GM19351 (cell line): ENCODE data around the gene SRSF4.
"Not testable (repeated sequence)": the region's sequence is repeated elsewhere in the genome, so short reads cannot be mapped to it uniquely, and the experiment has no call there.

Source experiments
- ATAC-seq: cut with Tn5 transposase; IDR thresholded peaks from one replicate; pipeline ENCODE4 v1.9.1; 2021; ENCODE audit warnings: mild to moderate bottlenecking, moderate library complexity; ENCODE audit not compliant: unreplicated experiment

Gene SRSF4

GRCh38 chr1:29166291-29166878, 15.3 kb downstream of the SRSF4 start:
- no peak for ATAC-seq

DNA sequence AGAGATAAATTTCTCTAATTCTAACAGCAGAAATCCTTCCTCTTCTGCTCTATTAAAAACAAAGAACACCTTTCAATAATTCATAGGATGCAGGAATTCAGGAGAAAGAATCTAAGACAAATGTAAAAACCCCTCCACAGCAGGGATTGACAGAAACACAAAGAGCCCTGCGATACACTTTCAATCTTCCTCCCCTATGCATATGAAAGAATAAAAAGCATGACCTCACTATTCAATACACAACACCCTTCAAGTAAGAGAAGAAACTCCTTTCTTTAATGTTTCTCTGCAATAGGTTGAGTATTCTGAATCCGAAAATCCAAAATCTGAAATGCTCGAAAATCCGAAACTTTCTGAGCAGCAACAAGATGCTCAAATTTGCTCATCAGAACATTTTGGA, 17.1 kb downstream of the SRSF4 start:
- ATAC-seq, result no peak

GRCh38 chr1:29162476-29163138, 19.1 kb downstream of the SRSF4 start:
- ATAC-seq, result no peak

DNA sequence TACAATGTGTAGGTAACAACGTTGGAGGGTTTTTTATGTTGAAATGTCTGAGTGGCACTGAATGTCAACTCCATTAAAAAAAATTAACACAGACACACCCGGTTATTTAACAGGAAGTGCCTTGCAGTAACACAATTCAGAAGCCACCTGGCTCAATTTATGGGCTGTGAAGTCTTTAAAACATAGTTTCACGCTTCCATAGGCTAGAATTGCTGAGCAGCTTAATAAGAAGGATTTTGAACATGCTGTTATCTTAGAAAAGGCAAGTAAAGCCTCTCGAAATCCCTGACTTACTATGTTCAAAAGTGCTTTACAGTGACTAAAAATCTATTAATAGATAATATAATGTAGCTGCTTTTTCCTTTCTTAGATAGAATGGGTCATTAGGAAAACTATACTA, 19.7 kb downstream of the SRSF4 start:
- ATAC-seq, result no peak

DNA sequence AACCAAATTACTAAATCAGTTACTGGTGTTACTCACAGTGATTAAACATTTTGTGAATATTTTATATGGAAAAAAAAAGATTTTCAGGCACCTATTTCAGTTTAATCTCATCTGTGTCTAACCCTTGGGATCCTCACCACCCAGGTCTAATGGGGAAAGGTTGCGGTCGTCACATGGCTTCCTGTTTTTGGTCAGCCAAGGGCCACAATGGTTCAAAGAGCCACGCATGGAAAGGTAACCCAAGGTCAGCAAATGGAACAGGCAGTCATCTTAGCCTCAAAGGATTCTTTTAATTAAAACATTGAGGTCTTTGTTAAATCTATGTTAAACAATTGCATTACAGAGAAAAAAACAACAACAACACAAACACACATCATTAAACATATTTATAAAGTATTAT, 21.9 kb downstream of the SRSF4 start:
- ATAC-seq, result no peak

DNA sequence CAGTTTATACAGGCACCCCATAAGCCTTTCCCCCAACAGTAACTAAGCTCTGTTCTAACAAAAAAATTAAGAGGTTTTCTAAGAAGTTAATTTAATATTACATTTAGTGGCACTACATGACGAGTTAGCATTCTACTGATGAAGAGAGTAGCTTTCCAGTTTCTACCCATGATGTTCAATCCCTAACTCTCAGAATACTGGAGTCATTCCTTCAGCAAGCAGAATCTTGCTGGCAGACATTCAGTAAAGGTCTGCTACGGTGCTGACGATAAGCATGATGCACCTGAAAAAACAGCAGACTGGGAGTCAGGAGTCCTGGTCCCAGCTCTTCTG, 24.5 kb downstream of the SRSF4 start:
- ATAC-seq, result no peak

- ATAC-seq, result no peak
Measured at GRCh38 chr1:29156543-29157268, 25.0 kb downstream of the SRSF4 start.

GRCh38 chr1:29152046-29152805, 29.5 kb downstream of the SRSF4 start:
- no peak for ATAC-seq

GRCh38 chr1:29150346-29150745, 31.4 kb downstream of the SRSF4 start:
- not testable (repeated sequence) for ATAC-seq

DNA sequence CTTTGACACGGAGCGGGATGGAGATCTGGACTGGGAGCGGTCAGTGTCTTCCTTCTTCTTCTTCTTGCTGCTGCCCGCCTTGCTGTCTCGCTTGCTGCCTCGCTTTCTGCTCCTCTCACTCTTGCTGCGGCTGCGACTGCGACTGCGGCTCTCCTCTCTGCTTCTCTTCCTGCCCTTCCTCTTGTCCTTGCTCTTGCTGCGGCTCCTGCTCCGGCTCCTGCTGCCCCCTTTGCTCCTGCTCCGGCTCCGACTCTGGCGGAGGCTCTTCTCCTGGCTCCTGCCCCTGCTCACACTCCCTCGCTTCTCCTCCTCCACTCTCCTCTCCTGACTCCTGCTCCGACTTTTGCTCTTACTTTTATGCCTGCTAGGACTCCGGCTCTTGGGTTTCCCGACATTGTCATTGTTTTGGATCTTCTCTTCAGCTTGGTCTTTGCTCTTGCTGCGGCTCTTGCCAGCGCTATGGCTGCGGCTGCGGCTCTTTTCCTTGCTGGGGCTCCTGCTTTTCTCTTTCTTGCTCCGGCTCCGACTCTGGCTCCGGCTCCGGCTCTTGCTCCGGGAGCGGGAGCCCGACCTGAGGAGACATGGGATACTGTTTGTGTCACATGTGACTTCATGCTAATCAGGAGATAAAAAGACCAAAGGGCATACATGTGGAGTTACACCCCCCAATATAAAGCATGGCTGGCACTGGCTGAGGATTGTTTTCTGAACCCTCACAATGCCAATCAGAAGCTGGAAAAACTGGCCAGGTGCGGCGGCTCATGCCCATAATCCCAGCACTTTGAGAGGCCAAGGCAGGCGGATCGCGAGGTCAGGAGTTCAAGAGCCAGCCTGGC, 32.8 kb downstream of the SRSF4 start:
- no peak for ATAC-seq

DNA sequence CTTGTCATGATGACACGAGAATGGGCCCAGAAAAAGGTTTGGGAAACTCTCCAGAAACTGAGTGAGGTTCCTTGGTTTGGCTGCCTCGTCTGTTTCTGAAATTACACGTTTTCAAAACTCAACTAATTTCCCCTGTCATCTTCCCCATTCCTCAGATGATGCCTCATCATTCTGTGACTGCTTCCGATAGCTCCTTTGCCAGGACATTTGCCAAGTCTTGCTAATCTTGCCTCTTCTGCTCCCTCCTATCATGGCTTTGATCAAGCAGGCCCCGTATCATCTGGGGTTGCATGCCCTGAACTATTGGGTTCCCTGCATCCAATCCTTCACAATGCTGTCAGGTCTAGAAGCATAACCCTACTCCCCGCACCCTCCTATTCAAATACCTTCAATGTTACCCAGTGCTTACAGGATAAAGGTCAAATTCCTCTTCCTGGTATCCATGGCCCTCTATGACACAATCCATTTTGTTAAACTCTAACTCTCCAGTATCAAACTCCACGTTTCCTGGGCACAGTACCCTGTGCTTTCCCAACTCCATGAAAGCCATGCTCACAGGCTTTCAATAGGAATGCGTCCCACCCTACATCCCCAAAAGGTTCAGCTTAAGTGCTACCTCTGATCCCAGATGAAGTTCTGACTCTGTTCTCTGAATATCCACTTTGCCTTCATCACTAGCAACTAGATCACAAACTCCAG, 35.8 kb downstream of the SRSF4 start:
- no peak for ATAC-seq

DNA sequence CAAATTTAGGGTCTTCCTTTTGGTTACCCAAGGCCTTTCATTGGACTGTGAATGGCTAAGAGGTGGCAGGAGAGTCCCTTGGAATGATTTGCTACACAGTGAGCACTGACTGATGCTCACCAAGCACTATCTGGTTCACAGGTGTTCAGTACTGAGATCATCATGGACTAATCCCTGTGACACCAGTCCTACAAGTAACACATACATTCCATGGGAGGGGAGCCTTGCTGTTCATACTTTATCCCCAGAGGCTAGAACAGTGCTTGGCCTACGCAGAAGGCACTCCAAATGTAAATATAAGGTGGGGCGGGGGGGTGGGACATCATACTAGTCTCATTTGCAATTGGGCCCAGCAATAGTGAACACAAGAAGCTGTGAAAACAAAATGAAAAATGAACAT, 37.5 kb downstream of the SRSF4 start:
- ATAC-seq, result no peak

DNA sequence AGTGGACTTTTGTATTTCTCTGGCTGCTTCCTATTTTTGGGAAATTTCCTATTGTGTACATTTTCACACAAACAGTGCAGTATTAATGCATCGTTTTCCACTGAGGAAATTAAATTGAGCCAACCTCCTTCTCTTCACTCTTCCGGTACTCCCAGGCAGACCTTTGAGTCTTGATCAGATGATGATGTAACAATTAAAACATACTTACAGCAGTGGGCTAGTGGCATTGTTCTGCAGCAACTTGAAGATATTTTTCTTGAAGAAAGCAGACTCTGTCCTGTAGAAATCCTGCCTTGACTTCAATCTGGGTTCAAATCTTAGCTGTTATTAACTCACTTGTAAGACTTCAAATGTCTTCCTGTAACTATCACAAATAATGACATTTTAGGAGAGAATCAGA, 39.0 kb downstream of the SRSF4 start:
- no peak for ATAC-seq

- ATAC-seq, result no peak
Measured at GRCh38 chr1:29136391-29136915, 45.2 kb downstream of the SRSF4 start.

DNA sequence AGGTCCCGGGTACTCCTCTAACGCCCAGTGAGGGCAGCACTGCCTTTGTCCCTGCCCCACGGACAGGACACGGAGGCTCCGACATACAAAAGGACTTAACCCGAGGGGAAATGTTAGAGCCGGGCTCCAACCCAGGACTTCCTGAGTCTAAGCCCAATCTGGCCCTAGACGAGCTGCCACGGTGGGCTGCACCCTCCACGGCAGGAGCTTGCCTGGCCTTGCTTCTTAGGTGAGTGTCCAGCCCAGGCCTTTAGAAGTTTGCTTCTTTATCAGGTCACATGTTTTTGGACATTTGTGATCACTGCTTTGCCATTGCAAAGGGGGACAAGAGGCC, 47.0 kb downstream of the SRSF4 start:
- no peak for ATAC-seq

GRCh38 chr1:29133861-29134694, 47.6 kb downstream of the SRSF4 start:
- no peak for ATAC-seq

DNA sequence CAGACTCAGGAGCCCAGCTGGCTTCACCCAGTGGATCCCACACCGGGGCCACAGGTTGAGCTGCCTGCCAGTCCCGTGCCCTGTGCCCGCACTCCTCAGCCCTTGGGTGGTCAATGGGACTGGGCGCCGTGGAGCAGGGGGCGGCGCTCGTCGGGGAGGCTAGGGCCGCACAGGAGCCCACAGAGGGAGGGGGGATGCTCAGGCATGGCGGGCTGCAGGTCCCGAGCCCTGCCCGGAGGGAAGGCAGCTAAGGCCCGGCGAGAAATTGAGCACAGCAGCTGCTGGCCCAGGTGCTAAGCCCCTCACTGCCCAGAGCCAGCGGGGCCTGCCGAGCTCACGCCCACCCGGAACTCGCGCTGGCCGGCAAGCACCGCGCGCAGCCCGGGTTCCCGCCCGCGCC, 50.6 kb downstream of the SRSF4 start:
- not testable (repeated sequence) for ATAC-seq

GRCh38 chr1:29129916-29130315, 51.8 kb downstream of the SRSF4 start:
- ATAC-seq, result no peak

GRCh38 chr1:29128739-29129138, 53.0 kb downstream of the SRSF4 start:
- ATAC-seq, result no peak
